Central memory CD8-positive, alpha-beta T cell (primary cell): ENCODE results near the gene GALNT12.

Experiments
- ATAC-seq: fragments of 150-1000 bp; cut with Tn5 transposase; replicated peaks from 2 replicates; pipeline ENCODE4 v1.10.0; 2022; ENCODE audit warnings: mild to moderate bottlenecking, moderate FRiP score, moderate number of reproducible peaks; ENCODE audit not compliant: poor library complexity, severe bottlenecking; ENCODE audit errors: extremely low read depth
- DNase-seq, 2 donors: peaks; one replicate each; pipeline ENCODE4 v3.0.0; 2021; ENCODE audit warnings: low spot score in 2 of 2
- H3K27ac Mint-ChIP-seq: one replicate; pipeline ENCODE4 v1.8.0; 2022; ENCODE audit warnings: low read depth, mild to moderate bottlenecking, moderate library complexity, mixed read lengths
- H3K27me3 Mint-ChIP-seq: one replicate; pipeline ENCODE4 v1.8.0; 2022; ENCODE audit warnings: mixed read lengths
- H3K36me3 Mint-ChIP-seq: one replicate; pipeline ENCODE4 v1.8.0; 2022; ENCODE audit warnings: mild to moderate bottlenecking, moderate library complexity, mixed read lengths; ENCODE audit not compliant: insufficient read depth
- H3K4me1 Mint-ChIP-seq: one replicate; pipeline ENCODE4 v1.8.0; 2022; ENCODE audit warnings: mixed read lengths
- H3K4me3 Mint-ChIP-seq: one replicate; pipeline ENCODE4 v1.8.0; 2022; ENCODE audit warnings: mild to moderate bottlenecking, moderate library complexity, mixed read lengths
- H3K9me3 Mint-ChIP-seq: one replicate; pipeline ENCODE4 v1.8.0; 2022; ENCODE audit warnings: mixed read lengths

Gene GALNT12

GRCh38 chr9:98866435-98867102 is 59.1 kb downstream of the GALNT12 start:
- no peak overlapping the region for H3K27ac Mint-ChIP-seq
- H3K4me1 Mint-ChIP-seq, result no peaks in the 10 kb centered on the region
- no peak for DNase-seq
- peaks cover 65% of the 10 kb centered on the region for H3K27me3 Mint-ChIP-seq
- H3K9me3 Mint-ChIP-seq, result no peaks in the 10 kb centered on the region
- peaks cover 1% of the 10 kb centered on the region for H3K36me3 Mint-ChIP-seq
- no peak overlapping the region for H3K4me3 Mint-ChIP-seq
- no peak for ATAC-seq

- no peak for DNase-seq
- Mint-ChIP-seq H3K4me3 (no peak overlapping the region), H3K4me1 (no peaks in the 10 kb centered on the region), H3K36me3 (peaks cover 1% of the 10 kb centered on the region), H3K27ac (no peak overlapping the region), H3K9me3 (no peaks in the 10 kb centered on the region), H3K27me3 (peaks cover 70% of the 10 kb centered on the region)
- no peak for ATAC-seq
Observed at GRCh38 chr9:98867103-98867428, 59.6 kb downstream of the GALNT12 start.

- Mint-ChIP-seq H3K36me3 (peaks cover 1% of the 10 kb centered on the region), H3K27me3 (peaks cover 74% of the 10 kb centered on the region), H3K27ac (no peak overlapping the region), H3K9me3 (no peaks in the 10 kb centered on the region), H3K4me3 (no peak overlapping the region), H3K4me1 (no peaks in the 10 kb centered on the region)
- ATAC-seq, result no peak
- DNase-seq, result no peak
Observed at GRCh38 chr9:98867429-98868168, 60.1 kb downstream of the GALNT12 start.

- Mint-ChIP-seq H3K4me3 (no peak overlapping the region), H3K9me3 (no peaks in the 10 kb centered on the region), H3K27ac (no peak overlapping the region), H3K4me1 (no peaks in the 10 kb centered on the region), H3K36me3 (peaks cover 1% of the 10 kb centered on the region), H3K27me3 (peaks cover 58% of the 10 kb centered on the region)
- no peak for DNase-seq
- no peak for ATAC-seq
Observed at GRCh38 chr9:98869078-98869745, 61.7 kb downstream of the GALNT12 start.

- no peaks in the 10 kb centered on the region for H3K9me3 Mint-ChIP-seq
- no peak for ATAC-seq
- H3K4me1 Mint-ChIP-seq, result no peaks in the 10 kb centered on the region
- H3K27ac Mint-ChIP-seq, result no peak overlapping the region
- H3K36me3 Mint-ChIP-seq, result peaks cover 1% of the 10 kb centered on the region
- H3K4me3 Mint-ChIP-seq, result no peak overlapping the region
- H3K27me3 Mint-ChIP-seq, result peaks cover 52% of the 10 kb centered on the region
- DNase-seq, result no peak
Observed at GRCh38 chr9:98869866-98870265, 62.4 kb downstream of the GALNT12 start.

GRCh38 chr9:98870782-98871557 is 63.5 kb downstream of the GALNT12 start:
- no peak overlapping the region for H3K27ac Mint-ChIP-seq
- peaks cover 1% of the 10 kb centered on the region for H3K36me3 Mint-ChIP-seq
- ATAC-seq, result no peak
- H3K4me1 Mint-ChIP-seq, result no peaks in the 10 kb centered on the region
- no peaks in the 10 kb centered on the region for H3K9me3 Mint-ChIP-seq
- DNase-seq, result no peak
- H3K4me3 Mint-ChIP-seq, result no peak overlapping the region
- H3K27me3 Mint-ChIP-seq, result peaks cover 41% of the 10 kb centered on the region

- no peak for ATAC-seq
Observed at GRCh38 chr9:98871558-98872065, 64.1 kb downstream of the GALNT12 start.

GRCh38 chr9:98873526-98873925 is 66.1 kb downstream of the GALNT12 start:
- no peak overlapping the region for H3K27ac Mint-ChIP-seq
- peaks cover 35% of the 10 kb centered on the region for H3K27me3 Mint-ChIP-seq
- no peak for DNase-seq

More at GRCh38 chr9:98871558-98872065, 64.1 kb downstream of the GALNT12 start:
- H3K4me3 Mint-ChIP-seq, result no peak overlapping the region
- peaks cover 1% of the 10 kb centered on the region for H3K36me3 Mint-ChIP-seq
- H3K27me3 Mint-ChIP-seq, result peaks cover 35% of the 10 kb centered on the region
- H3K4me1 Mint-ChIP-seq, result no peaks in the 10 kb centered on the region
- H3K9me3 Mint-ChIP-seq, result no peaks in the 10 kb centered on the region
- no peak for DNase-seq
- no peak overlapping the region for H3K27ac Mint-ChIP-seq

GRCh38 chr9:98873951-98874371 is 66.5 kb downstream of the GALNT12 start:
- ATAC-seq (no peak), DNase-seq (no peak)
- H3K27ac Mint-ChIP-seq, result no peak overlapping the region
- no peaks in the 10 kb centered on the region for H3K36me3 Mint-ChIP-seq
- peaks cover 39% of the 10 kb centered on the region for H3K27me3 Mint-ChIP-seq
- no peaks in the 10 kb centered on the region for H3K4me1 Mint-ChIP-seq
- no peak overlapping the region for H3K4me3 Mint-ChIP-seq
- H3K9me3 Mint-ChIP-seq, result no peaks in the 10 kb centered on the region

More at GRCh38 chr9:98873526-98873925, 66.1 kb downstream of the GALNT12 start:
- no peak overlapping the region for H3K4me3 Mint-ChIP-seq
- H3K36me3 Mint-ChIP-seq, result no peaks in the 10 kb centered on the region
- ATAC-seq, result no peak
- no peaks in the 10 kb centered on the region for H3K4me1 Mint-ChIP-seq
- H3K9me3 Mint-ChIP-seq, result no peaks in the 10 kb centered on the region

GRCh38 chr9:98874721-98875255 is 67.3 kb downstream of the GALNT12 start:
- H3K9me3 Mint-ChIP-seq, result no peaks in the 10 kb centered on the region
- no peak overlapping the region for H3K27ac Mint-ChIP-seq
- no peaks in the 10 kb centered on the region for H3K4me1 Mint-ChIP-seq
- H3K4me3 Mint-ChIP-seq, result no peak overlapping the region
- H3K27me3 Mint-ChIP-seq, result peaks cover 46% of the 10 kb centered on the region
- no peak for DNase-seq
- no peak for ATAC-seq
- H3K36me3 Mint-ChIP-seq, result no peaks in the 10 kb centered on the region

GRCh38 chr9:98875536-98875935 is 68.1 kb downstream of the GALNT12 start:
- Mint-ChIP-seq H3K4me1 (no peaks in the 10 kb centered on the region), H3K9me3 (no peaks in the 10 kb centered on the region), H3K27ac (no peak overlapping the region), H3K36me3 (no peaks in the 10 kb centered on the region), H3K4me3 (no peak overlapping the region), H3K27me3 (peaks cover 44% of the 10 kb centered on the region)
- DNase-seq, result no peak
- no peak for ATAC-seq

GRCh38 chr9:98877311-98877710 is 69.8 kb downstream of the GALNT12 start:
- no peak overlapping the region for H3K4me3 Mint-ChIP-seq
- no peak overlapping the region for H3K27ac Mint-ChIP-seq
- H3K9me3 Mint-ChIP-seq, result no peaks in the 10 kb centered on the region

More at GRCh38 chr9:98877311-98877710, 69.8 kb downstream of the GALNT12 start:
- H3K27me3 Mint-ChIP-seq, result peaks cover 38% of the 10 kb centered on the region
- H3K4me1 Mint-ChIP-seq, result no peaks in the 10 kb centered on the region
- DNase-seq (no peak), ATAC-seq (no peak)
- no peaks in the 10 kb centered on the region for H3K36me3 Mint-ChIP-seq
